ENCODE data around the gene FOXJ1.

DNA sequence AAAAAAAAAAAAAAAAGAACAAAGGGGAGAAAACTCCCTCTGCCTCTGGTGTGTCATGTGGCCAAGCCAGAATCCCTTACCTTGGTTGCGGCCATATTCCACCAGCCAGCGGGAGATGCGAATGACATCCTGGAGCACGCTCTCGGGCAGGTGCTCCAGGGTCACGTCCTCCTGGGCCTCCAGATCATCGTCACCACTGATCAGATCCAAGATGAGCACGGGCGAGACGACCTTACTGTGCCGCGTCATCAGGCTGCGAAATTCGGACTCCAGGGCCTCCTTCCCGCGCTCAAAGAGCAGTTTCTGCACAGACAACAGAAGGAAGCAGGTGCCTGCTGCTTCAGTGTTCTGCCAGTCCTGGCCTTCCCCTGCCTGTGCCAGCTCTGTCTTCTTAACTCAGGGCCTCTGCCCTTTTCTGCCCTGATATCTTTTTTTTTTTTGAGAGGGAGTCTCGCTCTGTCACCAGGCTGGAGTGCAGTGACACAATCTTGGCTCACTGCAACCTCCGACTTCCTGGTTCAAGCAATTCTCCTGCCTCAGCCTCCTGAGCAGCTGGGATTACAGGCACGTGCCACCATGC is 43.2 kb downstream of the FOXJ1 start:
- TF ChIP-seq CTCF (IDR thresholded peaks at IDR 0.05): no peak
- no peak for TF ChIP-seq POLR2A (IDR thresholded peaks at IDR 0.05)

Measured in lower leg skin (tissue), 3 donors.